K562 (cell line): Measurements from ENCODE around the gene ARID4B. TPM values are rescaled to one million over a fixed set of nuclear protein-coding genes. Genes with fewer than 3 reads are reported as not detected.

ENCODE experiments used
- ATF6 ChIP-seq: sonication (generic); formaldehyde crosslinking; IDR thresholded peaks from 2 replicates; pipeline ENCODE4 v1.4.0; 2020; ENCODE audit warnings: mild to moderate bottlenecking, missing genetic modification reagents
- CCAR2 ChIP-seq: fragments of 200-400 bp; formaldehyde crosslinking; IDR thresholded peaks from 2 replicates; pipeline ENCODE4 v1.6.1; 2017; ENCODE audit warnings: mild to moderate bottlenecking, low read depth, low read length
- CREBBP ChIP-seq: IDR thresholded peaks from one replicate; pipeline ENCODE4 v1.6.1; 2012; ENCODE audit warnings: low read depth, mild to moderate bottlenecking, control low read depth, inconsistent platforms, low read length
- CSDE1 ChIP-seq, 2 experiments: fragments of 450-650 bp; IDR thresholded peaks; 2 replicates each; pipeline ENCODE4 v1.6.1; 2016; ENCODE audit warnings: mild to moderate bottlenecking in 1 of 2
- DPF2 ChIP-seq: fragments of 450-650 bp; IDR thresholded peaks from 2 replicates; pipeline ENCODE4 v1.6.1; 2016
- ELF4 ChIP-seq: fragments of 450-650 bp; formaldehyde crosslinking; IDR thresholded peaks from 2 replicates; pipeline ENCODE4 v1.4.0; 2022; ENCODE audit warnings: missing genetic modification characterization
- FOXK2 ChIP-seq, 2 experiments: fragments of 450-650 bp; IDR thresholded peaks in 1 of 2; conservative IDR thresholded peaks in 1 of 2; 2 replicates each; pipeline ENCODE4 v1.6.1; 2016; ENCODE audit warnings: low read depth in 2 of 2, mild to moderate bottlenecking in 1 of 2
- HDAC1 ChIP-seq, 2 experiments: fragments of 450-650 bp; IDR thresholded peaks; 2 replicates each; pipeline ENCODE4 v1.6.1; 2016 to 2017; ENCODE audit warnings: inconsistent platforms in 1 of 2, mild to moderate bottlenecking in 1 of 2, moderate library complexity in 1 of 2
- HDGF ChIP-seq: fragments of 450-650 bp; IDR thresholded peaks from 2 replicates; pipeline ENCODE4 v1.6.1; 2016
- HOMEZ ChIP-seq: fragments of 250-450 bp; sonication (Bioruptor Pico); IDR thresholded peaks from 2 replicates; pipeline ENCODE4 v1.4.0; 2020; ENCODE audit warnings: mild to moderate bottlenecking, moderate library complexity
- KDM2B ChIP-seq: fragments of 250-450 bp; sonication (Bioruptor Pico); IDR thresholded peaks from 2 replicates; pipeline ENCODE4 v1.8.0; 2021; ENCODE audit warnings: mild to moderate bottlenecking, moderate library complexity
- MEIS2 ChIP-seq: fragments of 450-650 bp; IDR thresholded peaks from 2 replicates; pipeline ENCODE4 v1.6.1; 2014; ENCODE audit warnings: mild to moderate bottlenecking; ENCODE audit not compliant: partially characterized antibody
- PHF8 ChIP-seq: fragments of 200-600 bp; sonication (generic); IDR thresholded peaks from 2 replicates; pipeline ENCODE4 v1.6.1; 2012; ENCODE audit warnings: mixed run types, mild to moderate bottlenecking, inconsistent platforms, low read length, moderate library complexity, borderline replicate concordance
- POLR2B ChIP-seq: fragments of 450-650 bp; IDR thresholded peaks from 2 replicates; pipeline ENCODE4 v1.6.1; 2018; ENCODE audit warnings: low read depth; ENCODE audit not compliant: partially characterized antibody
- POU5F1 ChIP-seq: fragments of 150-350 bp; IDR thresholded peaks from 2 replicates; pipeline ENCODE4 v1.6.1; 2014; ENCODE audit warnings: borderline replicate concordance, low read length, low read depth, mild to moderate bottlenecking; ENCODE audit not compliant: partially characterized antibody
- RBM17 ChIP-seq: fragments of 200-400 bp; formaldehyde crosslinking; IDR thresholded peaks from 2 replicates; pipeline ENCODE4 v1.6.1; 2017; ENCODE audit warnings: low read depth, mild to moderate bottlenecking, low read length, borderline replicate concordance
- SNRNP70 ChIP-seq: fragments of 200-400 bp; formaldehyde crosslinking; optimal IDR thresholded peaks from 2 replicates; pipeline ENCODE3; 2017; ENCODE audit warnings: low read depth, low read length
- TAF1 ChIP-seq: IDR thresholded peaks from 2 replicates; pipeline ENCODE4 v1.6.1; 2011; ENCODE audit warnings: mild to moderate bottlenecking, low read length, moderate library complexity; ENCODE audit not compliant: insufficient read depth, control insufficient read depth, severe bottlenecking; ENCODE audit errors: extremely low read depth
- ZNF121 ChIP-seq: sonication (generic); formaldehyde crosslinking; conservative IDR thresholded peaks from 2 replicates; pipeline ENCODE4 v1.8.0; 2022; ENCODE audit warnings: missing genetic modification reagents
- ZNF511 ChIP-seq: sonication (generic); formaldehyde crosslinking; IDR thresholded peaks from 2 replicates; pipeline ENCODE4 v1.8.0; 2022; ENCODE audit warnings: mild to moderate bottlenecking, missing genetic modification reagents
- ZNF740 ChIP-seq, 3 experiments: fragments of 200-800 bp in 1 of 3; sonication (Bioruptor generic) in 1 of 3; sonication (generic) in 1 of 3; formaldehyde crosslinking in 1 of 3; IDR thresholded peaks; 2 replicates each; pipeline versions ENCODE4 v1.6.1 to v1.8.0; 2016 to 2022; ENCODE audit warnings: mild to moderate bottlenecking in 2 of 3, missing compliant biosample characterization in 2 of 3, missing genetic modification characterization in 2 of 3, missing genetic modification reagents in 1 of 3
- polyA plus RNA-seq, 8 experiments: library from polyadenylated mRNA; depleted of rRNA in 4 of 8; stranded (reverse) in 5 of 8; unstranded in 3 of 8; fragments of >200 nt; fragmentation: Nextera tagmentation in 2 of 8; fragmentation: Illumina TruSeq in 1 of 8; extraction: Ambion mirVana in 2 of 8; extraction: Trizol in 1 of 8; gene quantifications; 2 replicates each; pipeline versions ENCODE4 v1.2.1 to v1.2.3, GENCODE V29; 2011 to 2014; ENCODE audit warnings: inconsistent platforms in 1 of 8, missing spikeins in 1 of 8
- total RNA-seq, 7 experiments: library from RNA; depleted of rRNA in 6 of 7; stranded (reverse); fragments of >200 nt in 6 of 7; fragmentation: Illumina TruSeq in 2 of 7; extraction: Trizol in 2 of 7; gene quantifications; 2 replicates each; pipeline versions ENCODE4 v1.2.1 to v1.2.3, GENCODE V29; 2011 to 2021; ENCODE audit warnings: low replicate concordance in 1 of 7

The ARID4B gene
- total and polyA plus RNA-seq, 9 of the 15 experiments (the other 6 are each of a cell fraction or from before 2014, with no cell fraction given), result 8.4 to 38.9 (median 18.5) TPM

GRCh38 chr1:235160957-235161684 lies 166.9 kb downstream of the ARID4B start, which contains the start of gene RBM34 (continued):
- peak in 1 of 2 experiments; percentile 19; a peak in 1 of 4 replicates for TF ChIP-seq CSDE1 (IDR thresholded peaks at IDR 0.05)
- TF ChIP-seq CREBBP, result no peak
- TF ChIP-seq RBM17, result no peak
- TF ChIP-seq TAF1, result peak; percentile 100
- peak; percentile 37 to 98; a peak in 3 of 4 replicates for TF ChIP-seq HDAC1 (IDR thresholded peaks at IDR 0.05)
- TF ChIP-seq POLR2B, result peak; percentile 99
- peak; percentile 47; the same call in 1 of the 2 replicates for TF ChIP-seq HOMEZ (CRISPR knock-in tag)
- no peak for TF ChIP-seq POU5F1
- TF ChIP-seq FOXK2 (conservative IDR thresholded peaks at IDR 0.05 in 1 of 2, IDR thresholded peaks at IDR 0.05 in 1 of 2; ENCODE audit: low read depth in 2 of 2), result peak; percentile 92
- TF ChIP-seq SNRNP70, result no peak
- no peak for TF ChIP-seq DPF2
- TF ChIP-seq ELF4, result peak; percentile 99
- no peak for TF ChIP-seq CCAR2
- 0 out of 2 replicates have a peak, but pooled peaks have one; percentile 82 for TF ChIP-seq ZNF511 (CRISPR knock-in tag)
- no peak for TF ChIP-seq KDM2B (CRISPR knock-in tag)
- TF ChIP-seq MEIS2, result no peak
- peak; percentile 75; the same call in 1 of the 2 replicates for TF ChIP-seq ATF6 (CRISPR knock-in tag)
- TF ChIP-seq PHF8, result peak; percentile 99
- no peak for TF ChIP-seq ZNF121 (CRISPR knock-in tag)
- no peak for TF ChIP-seq HDGF
- no peak for TF ChIP-seq ZNF740 (CRISPR knock-in tag; IDR thresholded peaks at IDR 0.05)
- no peak for TF ChIP-seq ZNF740 (tag; IDR thresholded peaks at IDR 0.05)
